NCI-H187 (cell line): Measurements from ENCODE around the gene ACTL6B.

Experiments used
- DNase-seq, 2 experiments: peaks; one replicate each; lab custom pipeline; 2025; lab: John Stamatoyannopoulos, UW

ACTL6B gene

DNA sequence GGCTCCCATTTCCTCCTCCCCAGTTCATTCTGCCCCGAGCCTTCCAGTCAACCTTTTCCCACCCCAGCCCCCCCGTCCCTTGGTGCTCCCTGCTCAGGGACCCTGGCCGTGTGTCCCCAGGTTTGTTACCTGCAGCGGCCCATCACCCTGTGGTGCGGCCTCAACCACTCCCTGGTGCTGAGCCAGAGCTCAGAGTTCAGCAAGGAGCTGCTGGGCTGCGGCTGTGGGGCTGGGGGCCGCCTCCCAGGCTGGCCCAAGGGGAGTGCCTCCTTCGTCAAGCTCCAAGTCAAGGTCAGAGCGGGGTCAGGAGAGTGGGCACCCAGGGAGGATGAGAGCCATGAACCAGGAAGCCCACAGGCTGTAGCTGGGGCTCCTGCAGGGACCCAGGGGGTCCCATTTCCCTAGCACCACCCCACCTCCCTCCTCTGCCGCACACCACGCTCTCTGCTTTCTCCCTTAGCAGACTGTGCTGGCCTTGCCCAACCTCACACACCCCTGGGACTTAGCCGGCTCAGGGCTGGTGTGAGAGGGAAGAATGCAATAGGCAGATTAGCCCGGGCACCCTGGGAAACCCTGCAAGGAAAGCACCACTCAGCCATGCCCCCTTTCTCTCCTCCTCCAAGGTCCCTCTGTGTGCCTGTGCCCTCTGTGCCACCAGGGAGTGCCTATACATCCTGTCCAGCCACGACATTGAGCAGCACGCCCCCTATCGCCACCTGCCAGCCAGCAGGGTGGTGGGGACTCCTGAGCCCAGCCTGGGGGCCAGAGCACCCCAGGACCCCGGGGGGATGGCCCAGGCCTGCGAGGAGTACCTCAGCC, 56.1 kb downstream of the ACTL6B start:
- no peak for DNase-seq

DNA sequence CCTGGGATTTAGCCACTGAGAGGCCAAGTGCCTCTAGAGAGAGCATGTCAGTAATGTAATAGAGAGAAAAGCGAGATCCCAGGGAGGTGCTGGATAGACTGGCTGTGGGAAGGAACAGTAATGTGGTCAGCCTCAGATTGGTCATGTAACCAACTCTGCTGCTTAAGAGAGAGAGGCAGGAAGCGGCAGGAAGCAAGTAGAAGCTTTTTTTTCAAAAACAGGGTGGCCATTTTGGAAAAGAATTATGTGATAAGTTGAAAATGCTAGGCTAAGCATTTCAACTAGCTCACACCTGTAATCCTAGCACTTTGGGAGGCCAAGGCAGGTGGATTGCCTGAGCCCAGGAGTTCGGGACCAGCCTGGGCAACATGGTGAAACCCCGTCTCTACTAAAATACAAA, 57.8 kb downstream of the ACTL6B start:
- no peak for DNase-seq

DNA sequence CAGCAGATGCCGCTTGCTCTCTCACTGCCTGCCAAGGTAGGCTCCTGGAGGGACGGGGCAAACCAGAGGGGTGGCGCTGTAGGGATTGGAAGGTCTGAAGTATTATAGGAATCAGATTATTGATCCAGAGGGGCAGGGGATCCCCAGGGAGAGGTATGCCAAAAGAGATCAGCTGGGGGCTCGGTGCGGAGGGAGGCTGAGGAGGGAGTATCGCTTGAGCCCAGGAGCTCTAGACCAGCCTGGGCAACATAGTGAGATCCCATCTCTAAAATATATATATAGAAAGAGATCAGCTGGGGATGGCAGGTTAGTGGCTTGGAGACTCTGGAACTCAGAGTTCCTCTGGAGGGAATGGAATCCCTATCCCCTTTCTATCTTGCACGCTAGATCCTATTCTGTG, 61.1 kb downstream of the ACTL6B start:
- DNase-seq = no peak
